COLO668 (cell line): Measurements from ENCODE around the gene PDF.

Source experiments
- DNase-seq: peaks from one replicate; lab custom pipeline; 2025; ENCODE audit not compliant: unreplicated experiment; lab: John Stamatoyannopoulos, UW

The PDF gene

GRCh38 chr16:69339289-69340094, 9.1 kb upstream of the PDF start, which contains the start of the genes COG8 and NIP7:
Gene COG8 (minus strand): TSS chr16:69339564. CDS start chr16:69339552, 12 bp downstream.
Gene NIP7 (plus strand): TSS chr16:69339772. CDS start chr16:69339830, 58 bp downstream.
- peak; percentile 95 for DNase-seq

GRCh38 chr16:69338557-69339288, 8.3 kb upstream of the PDF start:
- DNase-seq, result no peak

GRCh38 chr16:69334696-69335095, 4.3 kb upstream of the PDF start:
- DNase-seq, result no peak

- DNase-seq, result peak; percentile 67
Measured at GRCh38 chr16:69329369-69330285, 761 bp downstream of the PDF start.

GRCh38 chr16:69328854-69329316, 1.5 kb downstream of the PDF start:
- peak; percentile 11 for DNase-seq

GRCh38 chr16:69327585-69328310, 2.6 kb downstream of the PDF start:
- DNase-seq, result no peak

GRCh38 chr16:69326172-69326873, 4.1 kb downstream of the PDF start:
- DNase-seq, result peak; percentile 10

DNA sequence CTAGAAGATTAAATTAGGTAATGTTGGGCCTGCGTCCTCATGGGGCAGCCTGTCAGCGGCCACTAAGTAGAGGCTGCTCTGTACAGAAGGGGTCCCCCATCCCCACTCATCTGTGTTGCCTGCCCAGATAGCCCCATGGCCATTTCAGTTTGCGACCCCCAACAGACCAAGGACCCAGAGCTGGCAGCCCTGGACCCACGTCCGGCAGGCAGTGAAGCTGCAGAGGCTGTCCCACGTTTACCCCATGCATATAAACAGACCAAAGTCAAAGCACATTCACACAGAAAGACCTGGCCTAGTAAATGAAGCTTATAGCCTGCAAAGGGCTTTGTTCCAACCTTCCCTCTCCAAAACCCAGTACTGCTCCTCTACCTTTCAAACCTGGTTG, 4.6 kb downstream of the PDF start:
- no peak for DNase-seq

DNA sequence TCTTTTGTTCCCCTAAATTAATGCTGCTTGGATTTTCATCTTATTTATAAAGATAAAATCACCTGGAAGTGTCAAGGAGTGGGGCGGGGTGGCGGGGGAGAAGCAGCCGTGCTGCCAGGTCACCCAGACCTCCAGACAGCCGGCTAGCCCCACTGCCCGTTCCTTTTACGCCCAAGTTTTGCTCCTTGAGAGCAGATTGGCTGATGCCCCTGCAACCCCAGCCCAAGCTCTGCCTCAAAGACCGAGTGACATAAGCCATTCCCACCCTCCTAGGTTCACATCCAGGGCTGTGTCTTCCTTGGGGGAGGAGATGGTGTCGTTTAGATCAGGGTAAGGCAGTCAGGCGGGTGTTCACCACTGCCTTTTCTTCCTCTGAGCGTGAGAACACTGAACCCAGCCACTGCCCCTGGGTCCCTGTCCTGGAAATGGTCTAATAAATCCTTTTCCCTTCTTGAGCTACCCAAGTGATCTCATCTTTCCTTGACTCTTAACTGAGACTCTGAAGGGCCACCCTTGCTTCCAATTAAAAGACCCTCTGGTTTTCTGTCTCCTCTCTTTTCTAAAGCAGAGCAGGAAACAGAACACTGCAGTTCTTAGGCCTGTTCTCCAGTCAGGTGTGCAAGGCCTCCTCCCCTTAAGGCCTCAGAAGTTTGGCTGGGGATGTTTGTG, 5.7 kb downstream of the PDF start:
- DNase-seq, result no peak

- DNase-seq, result peak; percentile 57
Measured at GRCh38 chr16:69324013-69324531, 6.3 kb downstream of the PDF start.

DNA sequence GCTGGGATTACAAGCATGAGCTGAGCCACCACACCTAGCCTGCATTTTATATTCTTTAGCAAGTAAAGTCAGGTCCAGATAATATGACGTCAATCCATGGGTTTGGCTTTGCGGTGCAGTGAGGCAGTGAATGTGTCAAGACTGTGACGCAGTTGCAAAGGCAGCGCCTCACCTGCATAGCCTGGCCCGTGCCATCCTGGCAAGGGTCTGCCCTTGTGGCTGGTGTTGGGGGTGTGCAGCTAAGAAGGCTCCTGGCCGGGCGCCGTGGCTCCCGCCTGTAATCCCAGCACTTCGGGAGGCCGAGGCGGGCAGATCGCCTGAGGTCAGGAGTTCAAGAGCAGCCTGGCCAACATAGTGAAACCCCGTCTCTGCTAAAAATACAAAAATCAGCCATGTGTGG, 7.0 kb downstream of the PDF start:
- DNase-seq, result no peak

GRCh38 chr16:69322343-69322742, 8.0 kb downstream of the PDF start:
- no peak for DNase-seq

- no peak for DNase-seq
Measured at GRCh38 chr16:69321080-69321479, 9.3 kb downstream of the PDF start.

DNA sequence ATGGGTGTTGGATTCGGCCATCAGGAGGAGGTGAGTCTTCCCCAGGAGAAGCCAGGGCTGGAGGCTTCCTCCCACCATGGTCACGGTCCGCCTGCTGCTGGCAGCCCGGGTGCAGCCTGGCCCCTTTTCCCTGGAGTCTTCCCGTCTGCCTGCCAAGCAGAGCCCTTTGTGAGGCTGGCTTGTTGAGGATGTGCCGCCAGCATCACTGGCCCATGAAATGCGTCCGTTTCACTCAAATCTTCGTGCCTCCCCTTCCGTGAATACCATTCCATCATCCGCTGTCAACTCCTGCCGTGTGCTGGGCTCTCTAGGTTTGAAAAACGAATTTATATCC, 9.7 kb downstream of the PDF start:
- no peak for DNase-seq

GRCh38 chr16:69319826-69320739, 10.3 kb downstream of the PDF start:
- DNase-seq, result no peak

- DNase-seq, result no peak
Measured at GRCh38 chr16:69319381-69319780, 11.0 kb downstream of the PDF start.

GRCh38 chr16:69318911-69319289, 11.5 kb downstream of the PDF start:
- no peak for DNase-seq
